Measurements from ENCODE around the gene ABCG1.

The ABCG1 gene

DNA sequence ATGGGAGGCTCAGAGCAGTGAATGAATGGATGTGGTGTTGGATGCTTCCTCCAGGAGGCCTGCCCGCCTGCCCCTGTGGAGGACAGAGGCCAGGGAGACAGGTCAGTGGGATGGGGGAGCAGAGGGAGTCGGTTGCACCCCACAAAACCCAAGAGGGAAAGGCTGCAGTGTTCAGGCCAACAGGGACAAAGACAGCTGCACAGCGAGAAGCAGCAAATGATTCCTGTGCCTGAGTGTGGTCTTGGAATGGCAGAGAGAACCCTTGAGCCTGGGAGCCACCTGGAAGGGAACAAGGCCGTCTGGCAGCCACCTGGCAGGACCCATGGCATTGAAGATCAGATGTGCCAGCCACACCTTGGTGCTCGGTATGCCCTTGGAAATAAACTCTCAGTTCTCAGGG, 88.2 kb downstream of the ABCG1 start:
- DNase-seq (ENCODE audit: low read depth) = no peak

DNA sequence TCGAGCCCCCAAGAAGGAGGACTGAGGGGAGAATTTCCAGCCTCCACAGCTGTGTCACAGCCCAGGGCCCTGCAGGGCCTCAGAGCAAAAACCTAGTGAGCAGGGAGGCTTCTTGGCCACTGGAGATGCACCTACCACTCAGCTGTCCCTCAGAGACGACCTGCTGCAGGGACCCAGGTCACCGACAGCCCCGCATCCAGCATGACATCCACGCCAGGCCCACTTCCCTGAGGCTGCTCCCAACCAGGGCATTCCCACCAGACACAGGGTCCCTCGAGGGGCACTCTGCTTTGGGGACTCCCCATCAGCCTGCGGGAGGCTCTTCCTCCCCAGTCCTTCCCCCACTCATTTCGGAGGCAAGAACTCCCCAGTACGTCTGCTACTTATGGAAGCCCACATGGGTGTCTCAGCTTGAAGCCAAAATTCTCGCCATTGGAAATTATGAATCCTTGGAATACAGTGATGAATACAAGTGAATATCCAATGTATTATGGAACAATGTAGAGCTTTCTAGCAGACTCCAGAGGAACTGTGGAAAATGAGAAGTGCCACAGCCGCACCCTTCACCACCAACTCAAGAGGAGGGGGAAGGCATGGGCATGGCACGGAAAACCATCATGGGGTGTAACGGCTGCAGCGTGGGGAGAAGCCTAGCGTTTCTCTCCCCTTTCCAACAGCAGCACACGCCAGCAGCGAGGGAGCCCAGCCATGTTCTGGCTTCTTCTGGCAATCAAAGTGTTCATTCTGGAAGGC, 89.4 kb downstream of the ABCG1 start:
- no peak for DNase-seq (ENCODE audit: low read depth)

DNA sequence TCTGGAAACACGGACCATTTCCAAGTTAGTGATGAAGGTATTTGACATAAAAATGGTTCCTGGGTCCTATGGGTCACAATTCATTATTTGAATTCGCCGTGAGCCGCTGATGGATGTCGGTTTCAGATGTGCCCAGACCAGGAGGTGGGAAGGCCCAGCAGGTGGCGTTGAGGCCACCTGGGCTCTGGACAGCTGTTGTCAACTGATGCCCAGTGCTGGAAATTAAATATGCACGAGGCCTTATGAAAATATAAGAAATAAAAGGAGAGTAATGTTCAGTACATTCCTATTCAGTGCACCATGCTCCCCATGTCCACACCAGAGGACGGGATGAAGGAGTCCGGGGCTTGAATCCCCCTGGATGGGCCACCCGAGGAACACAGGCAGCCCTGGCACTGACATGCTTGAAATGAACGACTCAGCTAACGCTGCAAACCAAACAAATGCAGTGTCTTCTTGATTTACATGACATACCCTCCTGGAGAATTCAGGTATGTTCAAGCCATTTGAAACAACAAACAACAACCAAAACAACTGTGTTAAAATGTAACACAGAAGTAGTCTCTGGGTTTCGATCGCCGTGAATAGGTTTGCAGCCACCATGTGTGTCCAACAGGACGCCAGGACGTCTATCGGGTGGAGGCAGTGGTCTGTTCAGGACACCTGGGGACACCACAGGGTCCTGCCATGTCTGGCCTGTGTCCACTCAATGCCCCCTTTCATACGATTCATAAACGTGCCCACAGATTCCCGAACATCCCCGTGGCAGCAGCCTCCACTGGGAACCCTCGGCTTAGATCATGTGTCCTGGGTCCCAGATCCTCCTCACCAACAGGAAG, 90.2 kb downstream of the ABCG1 start:
- DNase-seq (ENCODE audit: low read depth) = no peak

DNA sequence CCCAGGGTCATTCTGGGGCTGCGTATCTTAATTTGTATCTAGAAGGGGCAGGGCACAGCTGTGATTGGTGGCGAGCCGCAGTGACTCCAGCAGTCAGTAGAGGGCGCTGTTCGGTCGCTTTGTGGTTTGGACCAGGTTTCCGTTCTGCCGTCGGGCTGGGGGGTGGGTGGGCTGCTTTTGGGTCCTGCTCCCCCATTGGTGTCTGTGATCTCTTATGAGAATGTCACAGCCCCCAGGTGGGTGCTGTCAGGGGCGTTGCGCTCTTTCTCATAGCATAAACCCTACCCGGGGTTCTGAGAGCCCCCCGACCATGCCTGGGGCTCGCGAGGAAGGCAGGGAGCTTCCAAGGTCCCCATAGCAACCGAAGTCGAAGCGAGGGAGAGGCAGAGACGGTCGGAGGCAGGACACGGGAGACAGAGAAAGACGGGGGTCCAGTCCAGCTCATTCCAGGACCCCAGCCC, 90.8 kb downstream of the ABCG1 start:
- peak; percentile 19 for DNase-seq (ENCODE audit: low read depth)

DNA sequence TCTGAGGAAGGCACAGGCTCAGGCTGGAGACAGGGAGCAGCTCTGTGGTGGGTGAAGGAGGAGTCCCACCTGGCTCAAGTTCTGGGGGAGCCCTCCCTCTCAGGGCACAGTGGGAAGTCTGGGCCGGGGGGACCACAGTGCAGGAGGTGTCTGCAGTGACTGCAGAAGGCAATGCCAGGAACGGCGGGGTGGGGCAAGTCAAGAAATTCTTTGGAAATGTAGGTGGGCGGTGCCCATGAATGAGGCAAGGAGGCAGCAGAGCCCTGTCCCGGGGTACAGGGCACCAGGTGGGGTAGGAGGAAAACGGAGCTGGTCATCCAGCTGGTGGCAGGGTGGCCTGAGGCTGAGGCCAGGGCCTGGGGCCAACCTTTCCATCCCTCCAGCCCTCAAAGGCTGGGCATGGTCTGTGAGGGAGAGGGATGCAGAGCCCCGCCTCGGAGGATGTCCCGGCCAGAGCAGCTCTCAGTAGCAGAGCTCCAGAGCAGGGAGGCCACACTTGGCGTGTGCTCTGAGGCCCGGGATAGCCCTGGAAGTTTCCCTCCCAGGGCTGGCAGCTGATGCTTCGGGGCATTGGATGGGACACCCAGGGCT, 91.6 kb downstream of the ABCG1 start:
- DNase-seq (ENCODE audit: low read depth) = no peak

DNA sequence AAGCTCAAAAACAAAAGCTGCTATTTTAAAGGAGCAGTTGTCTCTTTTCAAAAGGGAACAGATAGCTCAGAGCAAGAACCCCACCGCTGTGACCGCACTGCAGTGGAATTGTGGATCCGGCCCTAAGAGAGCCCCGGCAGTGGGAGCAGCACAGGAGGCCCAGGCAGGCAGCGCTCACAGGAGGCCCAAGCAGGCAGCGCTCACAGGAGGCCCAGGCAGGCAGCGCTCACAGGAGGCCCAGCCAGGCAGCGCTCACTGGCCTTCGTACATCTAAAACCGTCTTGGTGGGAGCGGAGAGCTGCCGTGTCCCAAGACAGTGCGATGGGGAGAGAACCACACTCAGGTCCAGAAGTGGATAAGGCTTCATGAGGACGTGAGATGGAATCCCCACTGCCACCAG, 92.2 kb downstream of the ABCG1 start:
- DNase-seq (ENCODE audit: low read depth) = no peak

DNA sequence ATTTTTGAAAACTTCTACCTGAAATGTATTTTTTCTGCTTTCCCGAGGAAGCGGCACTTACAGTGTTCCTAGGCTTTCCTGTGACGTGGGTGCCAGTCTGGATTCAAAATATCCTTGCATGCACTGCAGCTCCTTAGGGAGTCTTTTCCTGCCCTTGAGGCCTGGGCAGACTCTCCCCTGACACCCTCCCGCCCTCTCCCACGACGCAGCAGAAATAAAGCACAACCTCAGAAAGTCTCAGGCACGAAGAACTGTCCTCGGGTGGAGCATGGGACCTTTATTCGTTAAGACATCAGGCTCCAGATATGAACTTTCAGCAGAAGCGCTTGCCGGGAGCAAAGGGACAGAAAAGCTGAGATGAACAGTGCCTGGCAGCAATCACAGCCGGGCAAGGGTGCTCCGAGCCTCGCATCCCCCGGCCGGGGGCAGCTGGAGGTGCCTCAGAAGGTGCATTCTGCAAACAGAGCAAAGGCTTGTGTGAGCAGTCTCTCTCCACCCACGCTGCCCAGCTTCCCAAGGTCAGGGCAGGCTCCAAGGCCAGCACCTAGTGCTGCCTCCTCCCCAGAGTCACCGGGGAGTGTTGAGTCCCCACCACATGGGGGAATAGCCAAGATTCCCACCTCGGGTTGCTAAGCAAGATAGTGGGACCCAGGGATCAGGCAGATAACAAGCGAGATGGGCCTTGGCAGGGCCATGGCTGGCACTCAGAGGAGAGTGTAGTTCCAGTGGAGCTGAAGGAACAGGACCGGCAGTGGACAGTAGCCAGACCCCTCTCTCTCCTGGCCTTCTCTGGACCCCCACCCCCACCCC, 93.1 kb downstream of the ABCG1 start:
- no peak for DNase-seq (ENCODE audit: low read depth)

DNA sequence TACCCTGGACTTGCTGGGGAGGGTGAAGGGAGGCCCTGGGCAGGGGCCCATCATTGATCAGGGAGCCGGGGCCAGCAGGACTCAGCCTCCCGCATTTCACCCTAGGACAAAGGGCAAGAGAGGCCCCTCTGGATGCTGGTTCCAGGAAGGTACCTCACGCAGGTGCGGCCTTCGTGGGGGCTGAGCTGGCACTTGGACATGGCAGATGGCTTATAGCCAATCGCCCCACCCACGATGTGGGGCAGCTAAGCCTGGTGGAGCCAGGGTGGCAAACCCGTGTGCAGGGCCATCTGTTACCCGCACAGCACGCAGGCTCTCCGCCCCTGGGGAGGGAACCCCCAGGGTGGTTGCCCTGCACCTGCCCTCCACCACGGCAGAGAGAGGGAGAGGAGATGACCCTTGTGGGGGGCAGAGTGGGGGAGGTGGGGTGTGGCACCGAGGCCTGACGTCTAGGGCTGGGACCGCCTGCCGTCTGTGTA, 93.7 kb downstream of the ABCG1 start:
- DNase-seq (ENCODE audit: low read depth) = no peak

DNA sequence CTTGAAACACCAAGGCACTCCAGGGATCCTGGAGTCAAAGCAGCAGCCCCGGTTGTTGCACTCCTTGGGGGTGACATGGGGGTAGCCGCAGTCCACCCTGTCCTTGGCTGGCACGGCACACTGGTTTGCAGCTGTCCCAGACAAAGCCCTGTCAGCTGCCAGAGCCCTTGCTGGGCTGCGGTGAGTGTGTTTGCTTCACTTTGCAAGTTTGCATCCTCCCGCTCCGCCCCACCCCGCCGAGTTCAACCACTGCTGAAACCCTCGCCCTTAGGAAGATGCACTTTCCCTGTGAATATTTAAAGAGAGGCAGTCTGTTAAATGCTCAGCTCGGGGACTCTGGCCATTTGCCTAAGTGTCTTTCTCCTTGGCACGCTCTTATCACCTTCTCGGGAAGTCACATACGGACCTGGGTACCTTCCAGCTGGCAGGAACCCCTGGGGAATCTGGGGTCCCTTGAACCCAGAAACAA, 94.6 kb downstream of the ABCG1 start:
- DNase-seq (ENCODE audit: low read depth) = no peak

DNA sequence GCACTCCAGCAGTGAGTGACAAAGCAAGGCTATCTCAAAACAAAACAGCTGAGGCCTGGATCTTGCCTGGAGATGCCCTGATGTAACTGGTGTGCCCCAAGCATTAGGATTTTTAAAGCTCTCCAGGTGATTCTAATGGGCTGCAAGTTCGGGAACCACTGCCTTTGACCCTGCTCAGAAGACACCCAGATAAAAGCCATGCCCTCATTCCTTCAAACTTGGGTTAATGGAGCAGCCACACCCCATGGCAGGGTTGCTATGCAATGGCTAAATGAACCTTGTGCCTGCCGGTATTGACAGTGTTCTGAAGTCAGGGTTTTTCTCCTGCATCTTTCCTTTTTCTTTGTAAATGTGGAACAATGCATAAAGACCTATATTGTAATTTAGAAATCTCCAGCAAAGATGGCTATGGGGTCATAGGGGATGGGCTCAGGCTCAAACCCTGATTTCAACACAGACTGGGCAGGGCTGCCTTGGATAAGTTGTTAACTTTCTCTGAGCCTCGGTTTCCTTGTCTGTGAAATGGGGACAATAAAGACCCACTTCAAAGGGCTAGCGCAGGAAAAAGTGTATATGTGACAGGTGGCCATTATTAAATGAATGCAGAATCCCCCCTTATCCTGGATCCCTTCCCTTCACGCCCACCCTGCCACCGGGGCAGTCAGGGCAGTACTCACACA, 95.8 kb downstream of the ABCG1 start:
- DNase-seq (ENCODE audit: low read depth) = no peak

DNA sequence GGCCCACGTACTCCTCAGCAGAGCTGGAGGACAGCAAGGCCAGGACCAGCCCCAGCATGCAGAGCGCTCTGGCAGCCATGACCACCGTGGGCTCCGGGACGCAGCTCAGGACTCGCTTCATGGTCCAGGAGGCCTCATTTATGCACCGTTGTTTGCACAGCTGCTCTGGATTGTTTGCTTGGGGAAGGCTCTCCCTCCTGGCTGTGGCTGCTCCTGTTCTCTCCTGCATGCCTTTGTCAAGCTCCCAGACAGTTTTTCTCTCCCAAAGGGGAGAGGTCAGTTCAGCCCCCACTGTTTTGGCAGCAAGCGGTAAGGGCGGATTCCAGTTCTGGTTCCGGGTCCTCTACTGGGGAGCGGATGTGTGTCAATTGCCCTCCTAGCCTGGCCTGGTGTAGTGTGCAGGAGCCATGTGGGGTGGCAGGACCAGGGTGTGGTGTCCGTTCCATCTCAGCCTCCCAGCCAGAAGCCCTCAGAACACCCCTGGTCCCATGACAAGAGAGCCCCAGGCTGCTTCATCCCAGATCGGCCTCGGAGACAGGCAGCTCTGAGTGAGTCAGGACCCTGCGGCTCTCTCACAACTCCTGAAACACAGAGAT, 96.5 kb downstream of the ABCG1 start, which contains the start of gene TFF3:
TFF3 (minus strand) TSS at position 114 of the 596 bp plus-strand sequence; CDS start at position 79, 35 bp downstream.
- DNase-seq (ENCODE audit: low read depth) = no peak

DNA sequence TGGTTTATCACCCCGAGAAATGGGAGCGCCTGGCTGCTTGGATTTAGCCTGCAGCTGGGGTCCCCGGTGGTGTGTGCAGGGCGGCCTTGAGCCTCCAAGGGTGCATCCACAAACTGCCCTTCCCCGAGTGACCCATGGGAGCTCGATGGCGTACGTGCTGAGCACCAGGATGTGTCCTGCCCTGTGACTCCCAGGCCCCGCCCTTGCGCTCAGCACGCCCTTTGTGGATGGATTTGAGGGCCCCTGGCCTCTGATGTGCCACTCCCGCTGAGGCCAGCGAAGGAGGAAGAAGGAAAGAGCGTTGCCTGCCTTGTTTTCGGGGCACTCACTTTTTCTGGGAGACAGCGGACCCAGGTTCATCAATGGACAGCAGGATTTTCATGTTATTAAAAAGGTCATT, 98.0 kb downstream of the ABCG1 start:
- no peak for DNase-seq (ENCODE audit: low read depth)

DNA sequence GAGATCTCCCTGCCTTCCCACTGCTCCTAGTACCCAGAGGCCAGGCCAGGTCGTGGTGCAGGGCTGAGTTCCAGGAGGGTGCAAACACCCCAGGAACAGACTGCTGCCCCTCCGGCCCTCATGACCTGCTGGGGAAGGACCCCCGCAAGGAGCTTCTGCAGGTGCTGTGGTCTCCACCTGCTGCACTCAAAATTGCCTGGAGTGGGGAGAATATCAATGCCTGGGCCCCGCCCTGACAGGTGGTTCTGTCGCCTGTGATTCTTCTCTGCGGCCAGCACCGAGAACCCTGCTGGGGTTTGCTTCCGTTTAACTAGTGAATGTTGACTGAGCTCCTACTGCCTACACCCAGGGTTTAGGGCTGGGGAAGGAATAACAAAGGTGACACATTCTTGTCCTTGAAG, 98.4 kb downstream of the ABCG1 start:
- no peak for DNase-seq (ENCODE audit: low read depth)

DNA sequence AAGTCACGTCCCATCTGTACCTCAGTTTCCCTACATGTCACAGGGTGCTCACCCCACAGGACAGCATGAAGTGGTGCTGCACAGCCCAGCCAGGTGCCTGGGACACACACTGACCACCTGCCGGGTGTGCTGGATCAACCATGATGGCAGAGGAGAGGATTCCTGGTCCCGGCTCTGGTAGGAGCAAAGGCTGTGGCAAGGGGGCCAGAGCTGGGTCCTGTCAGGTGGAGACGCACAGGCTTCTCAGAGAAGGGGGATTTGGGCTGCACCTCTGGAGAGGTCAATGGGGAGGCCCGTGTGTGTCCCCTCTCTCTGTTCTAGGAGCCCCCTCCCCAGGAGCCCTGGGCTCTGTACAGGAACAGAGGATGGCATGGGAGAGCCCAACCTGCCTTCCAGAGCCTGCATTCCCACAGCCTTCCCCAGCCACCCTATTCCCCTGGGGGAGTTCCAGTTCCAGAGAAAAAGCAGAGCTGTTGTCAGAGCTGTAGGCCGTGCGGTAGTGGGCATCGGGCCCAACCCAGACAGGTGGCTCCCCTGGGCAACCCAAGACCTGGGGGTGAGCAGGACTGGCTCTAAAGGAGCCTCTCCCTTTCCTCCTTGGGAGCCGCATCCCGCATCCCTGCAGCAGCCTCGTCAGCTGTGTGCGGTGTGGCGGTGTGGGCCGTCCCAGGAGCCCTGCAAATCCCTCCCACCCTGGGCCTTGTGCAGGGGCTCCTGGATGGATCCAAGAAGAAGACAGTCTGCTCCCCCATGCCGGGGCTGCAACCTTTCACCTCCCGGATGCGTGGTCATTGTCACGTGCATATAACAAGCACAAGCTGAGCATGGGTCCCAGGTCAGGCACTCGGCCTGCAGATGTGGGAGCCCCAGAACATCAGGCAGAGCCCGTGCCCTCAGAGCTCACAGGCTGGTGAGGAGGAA, 99.1 kb downstream of the ABCG1 start:
- DNase-seq (ENCODE audit: low read depth) = no peak

DNA sequence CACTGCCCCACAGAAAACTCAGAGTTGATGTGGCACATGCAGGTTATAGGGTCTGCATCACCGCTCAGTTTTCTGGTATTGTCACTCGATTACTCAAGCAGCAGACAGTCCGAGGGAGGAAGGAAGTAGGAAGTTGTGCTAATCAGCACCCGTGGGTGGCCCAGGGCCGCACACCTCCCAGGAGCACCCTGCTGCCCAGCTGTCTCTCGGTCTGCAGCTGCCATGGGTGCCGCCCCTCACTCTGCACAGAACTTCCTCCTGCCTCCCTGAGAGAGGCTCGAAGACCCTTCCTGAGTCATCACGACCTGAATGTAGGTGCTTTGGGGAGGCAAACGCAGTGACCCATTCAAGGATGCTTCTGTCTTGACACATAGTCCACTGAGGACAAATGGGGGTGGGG, 100.4 kb downstream of the ABCG1 start:
- no peak for DNase-seq (ENCODE audit: low read depth)

DNA sequence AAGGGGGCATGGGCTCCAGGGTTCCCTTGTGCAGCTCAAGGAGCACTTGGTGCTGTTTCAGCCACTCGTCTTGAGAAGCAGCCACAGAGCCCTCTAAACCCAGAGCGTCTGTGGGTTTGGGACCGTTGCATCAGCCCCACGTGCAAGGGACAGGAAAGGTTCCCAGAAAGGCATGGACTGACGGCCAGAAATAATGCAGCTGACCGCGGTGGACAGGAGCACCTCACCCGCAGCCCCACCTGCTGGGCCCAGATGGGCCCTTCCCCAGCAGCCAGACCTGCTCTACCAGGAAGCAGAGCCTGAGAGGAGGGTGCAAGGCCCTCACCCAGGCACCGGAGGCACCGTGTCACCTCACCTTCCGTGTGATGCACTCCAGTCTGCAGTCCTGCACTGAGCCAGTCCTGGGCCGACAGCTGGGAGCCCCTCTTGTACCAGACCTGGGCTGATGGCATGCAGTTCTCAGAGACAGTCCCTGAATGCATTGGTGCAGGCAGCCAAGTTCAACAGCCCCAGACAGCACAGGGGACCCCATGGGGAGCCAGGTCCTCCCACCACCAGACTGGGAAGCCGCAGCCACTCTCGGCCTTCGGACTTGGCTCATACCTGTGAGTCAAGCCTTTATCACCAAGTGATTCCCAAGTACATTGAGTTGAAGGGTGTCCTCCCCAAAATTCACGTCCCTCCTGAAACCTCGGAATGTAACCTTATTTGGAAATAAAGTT, 101.1 kb downstream of the ABCG1 start:
- DNase-seq (ENCODE audit: low read depth) = no peak

DNA sequence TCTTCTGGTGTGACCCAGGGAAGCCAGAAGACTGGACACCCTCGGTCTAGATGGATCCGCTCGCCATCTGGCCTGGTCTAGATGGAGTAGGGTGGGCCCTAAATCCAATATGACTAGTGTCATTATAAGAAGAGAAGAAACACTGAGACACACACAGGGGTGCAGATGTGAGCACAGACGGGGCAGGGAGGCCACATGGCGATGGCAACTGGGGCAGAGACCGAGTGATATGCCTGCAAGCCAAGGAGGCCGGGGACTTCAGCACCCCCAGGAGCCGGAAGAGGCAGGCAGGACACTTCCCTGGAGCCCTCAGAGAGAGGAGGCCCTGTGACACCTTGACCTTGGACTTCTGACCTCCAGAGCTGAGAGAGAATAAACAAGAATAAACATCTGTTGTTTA, 101.9 kb downstream of the ABCG1 start:
- DNase-seq (ENCODE audit: low read depth) = no peak

DNA sequence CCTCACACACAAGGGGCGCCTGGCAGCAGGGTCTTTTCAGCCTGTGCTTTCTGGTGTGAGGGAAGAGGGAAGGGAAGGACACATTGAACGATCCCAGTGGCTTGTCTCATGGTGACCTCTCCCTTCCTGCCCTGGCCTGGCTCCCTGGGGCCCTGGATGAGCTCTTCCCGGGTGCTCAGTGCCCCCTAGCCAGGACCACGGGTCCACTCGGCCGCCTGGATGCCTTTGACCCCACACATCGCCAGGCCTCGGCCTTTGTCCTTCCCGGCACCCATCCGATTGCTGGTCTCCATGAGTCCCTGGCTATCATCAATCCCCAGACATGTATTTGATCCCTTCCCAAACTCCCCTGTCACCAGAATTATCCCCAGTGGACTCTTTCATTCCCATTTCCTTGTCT, 102.3 kb downstream of the ABCG1 start:
- no peak for DNase-seq (ENCODE audit: low read depth)

DNA sequence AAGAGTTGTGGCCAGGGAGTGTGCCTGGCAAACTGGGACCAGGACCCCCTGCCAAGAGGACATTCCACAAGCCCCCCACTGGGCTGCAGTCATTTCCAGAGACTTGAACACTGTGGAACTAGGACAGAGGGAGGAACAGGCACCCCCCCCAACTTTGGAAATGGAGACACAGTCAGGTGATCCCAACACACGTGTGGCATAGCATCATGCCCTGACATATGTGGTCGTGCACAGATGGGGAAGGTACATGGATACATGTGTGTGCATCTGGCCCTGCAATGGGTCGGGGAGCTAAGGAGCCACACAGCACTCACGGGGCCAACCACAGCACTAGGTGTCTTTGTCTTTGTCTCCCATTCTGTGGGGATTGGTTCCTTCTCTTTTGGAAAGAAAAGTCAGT, 102.9 kb downstream of the ABCG1 start:
- no peak for DNase-seq (ENCODE audit: low read depth)

Measured in T-helper 22 cell (primary cell).